Naive B cell (primary cell): Measurements from ENCODE around the gene FMO5. TPM values are rescaled to one million over a fixed set of nuclear protein-coding genes. Genes with fewer than 3 reads are reported as not detected.
A peak's percentile ranks its signal among the peaks of the same experiment; 100 is the strongest.

Experiments used
- ATAC-seq, 2 donors: fragments of 150-1000 bp; cut with Tn5 transposase; 2 replicates each; pipeline ENCODE4 v1.10.0; 2021; ENCODE audit warnings: low read depth in 2 of 2, mild to moderate bottlenecking in 2 of 2, moderate library complexity in 2 of 2
- DNase-seq: peaks from one replicate; pipeline ENCODE4 v3.0.0; 2022
- H3K27ac Mint-ChIP-seq, 6 donors: one replicate each; pipeline ENCODE4 v1.8.0; 2020 to 2022; ENCODE audit warnings: mild to moderate bottlenecking in 6 of 6, mixed read lengths in 6 of 6, moderate library complexity in 5 of 6, inconsistent platforms in 2 of 6
- H3K27me3 Mint-ChIP-seq, 3 donors: one replicate each; pipeline ENCODE4 v1.8.0; 2021 to 2022; ENCODE audit warnings: mixed read lengths in 3 of 3, mild to moderate bottlenecking in 1 of 3
- H3K36me3 Mint-ChIP-seq, 2 donors: one replicate each; pipeline ENCODE4 v1.8.0; 2020 to 2022; ENCODE audit warnings: mixed read lengths in 2 of 2, inconsistent platforms in 1 of 2, mild to moderate bottlenecking in 1 of 2
- H3K4me1 Mint-ChIP-seq, 3 donors: one replicate each; pipeline ENCODE4 v1.8.0; 2020 to 2022; ENCODE audit warnings: mixed read lengths in 3 of 3, inconsistent platforms in 1 of 3, mild to moderate bottlenecking in 1 of 3, moderate library complexity in 1 of 3
- H3K4me3 Mint-ChIP-seq, 8 donors: one replicate each; pipeline ENCODE4 v1.8.0; 2020 to 2022; ENCODE audit warnings: mild to moderate bottlenecking in 8 of 8, mixed read lengths in 8 of 8, moderate library complexity in 8 of 8, inconsistent platforms in 2 of 8
- H3K9me3 Mint-ChIP-seq, 7 donors: one replicate each; pipeline ENCODE4 v1.8.0; 2020 to 2022; ENCODE audit warnings: mixed read lengths in 7 of 7, mild to moderate bottlenecking in 5 of 7, inconsistent platforms in 2 of 7, moderate library complexity in 1 of 7
- polyA plus RNA-seq, 6 donors: library from polyadenylated mRNA; unstranded; fragments of 300-500 nt; fragmentation: Illumina TruSeq; gene quantifications; one replicate each; pipeline ENCODE4 v1.2.3, GENCODE V29; 2021; ENCODE audit warnings: low read depth in 6 of 6

The FMO5 gene, protein sequence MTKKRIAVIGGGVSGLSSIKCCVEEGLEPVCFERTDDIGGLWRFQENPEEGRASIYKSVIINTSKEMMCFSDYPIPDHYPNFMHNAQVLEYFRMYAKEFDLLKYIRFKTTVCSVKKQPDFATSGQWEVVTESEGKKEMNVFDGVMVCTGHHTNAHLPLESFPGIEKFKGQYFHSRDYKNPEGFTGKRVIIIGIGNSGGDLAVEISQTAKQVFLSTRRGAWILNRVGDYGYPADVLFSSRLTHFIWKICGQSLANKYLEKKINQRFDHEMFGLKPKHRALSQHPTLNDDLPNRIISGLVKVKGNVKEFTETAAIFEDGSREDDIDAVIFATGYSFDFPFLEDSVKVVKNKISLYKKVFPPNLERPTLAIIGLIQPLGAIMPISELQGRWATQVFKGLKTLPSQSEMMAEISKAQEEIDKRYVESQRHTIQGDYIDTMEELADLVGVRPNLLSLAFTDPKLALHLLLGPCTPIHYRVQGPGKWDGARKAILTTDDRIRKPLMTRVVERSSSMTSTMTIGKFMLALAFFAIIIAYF
- 10 to 100 TPM in 2 of 6 donors, 1 to 10 TPM in 4; 6.5 to 17.5 (median 9.7) TPM for polyA plus RNA-seq

DNA sequence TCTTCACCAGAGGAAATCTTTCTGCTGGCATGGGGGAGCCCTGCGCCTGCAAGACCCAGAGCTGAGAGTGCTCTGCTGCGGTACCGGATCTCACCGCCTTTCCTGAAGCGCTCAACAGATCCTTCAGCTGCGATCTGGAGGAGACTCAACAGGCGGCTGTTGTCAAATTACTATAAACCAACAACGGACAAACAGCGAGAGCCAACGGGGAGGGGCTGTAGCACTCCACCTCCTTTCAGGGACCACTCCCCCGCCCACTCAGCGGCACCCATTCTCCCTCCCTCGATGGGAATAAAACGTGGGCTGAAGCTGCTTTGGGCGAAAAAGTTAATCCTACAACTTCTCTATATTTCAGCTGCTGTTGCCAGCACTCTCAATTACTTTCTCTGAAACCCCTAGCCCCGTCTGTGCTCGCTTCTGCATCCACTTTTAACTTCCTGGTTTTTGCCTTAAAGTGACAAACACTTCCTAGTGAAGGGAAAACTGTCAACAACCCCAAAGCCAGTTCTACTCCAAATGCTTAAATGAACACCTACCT, at the start of gene FMO5:
Gene FMO5, minus strand, starts transcription at position 147 of the 538 bp plus-strand sequence. CDS start 310 bp downstream, outside the sequence.
- peak; percentile 46 for DNase-seq
- peak within 1 kb of the TSS; percentile 89 to 100 (median 94) for H3K4me3 Mint-ChIP-seq

DNA sequence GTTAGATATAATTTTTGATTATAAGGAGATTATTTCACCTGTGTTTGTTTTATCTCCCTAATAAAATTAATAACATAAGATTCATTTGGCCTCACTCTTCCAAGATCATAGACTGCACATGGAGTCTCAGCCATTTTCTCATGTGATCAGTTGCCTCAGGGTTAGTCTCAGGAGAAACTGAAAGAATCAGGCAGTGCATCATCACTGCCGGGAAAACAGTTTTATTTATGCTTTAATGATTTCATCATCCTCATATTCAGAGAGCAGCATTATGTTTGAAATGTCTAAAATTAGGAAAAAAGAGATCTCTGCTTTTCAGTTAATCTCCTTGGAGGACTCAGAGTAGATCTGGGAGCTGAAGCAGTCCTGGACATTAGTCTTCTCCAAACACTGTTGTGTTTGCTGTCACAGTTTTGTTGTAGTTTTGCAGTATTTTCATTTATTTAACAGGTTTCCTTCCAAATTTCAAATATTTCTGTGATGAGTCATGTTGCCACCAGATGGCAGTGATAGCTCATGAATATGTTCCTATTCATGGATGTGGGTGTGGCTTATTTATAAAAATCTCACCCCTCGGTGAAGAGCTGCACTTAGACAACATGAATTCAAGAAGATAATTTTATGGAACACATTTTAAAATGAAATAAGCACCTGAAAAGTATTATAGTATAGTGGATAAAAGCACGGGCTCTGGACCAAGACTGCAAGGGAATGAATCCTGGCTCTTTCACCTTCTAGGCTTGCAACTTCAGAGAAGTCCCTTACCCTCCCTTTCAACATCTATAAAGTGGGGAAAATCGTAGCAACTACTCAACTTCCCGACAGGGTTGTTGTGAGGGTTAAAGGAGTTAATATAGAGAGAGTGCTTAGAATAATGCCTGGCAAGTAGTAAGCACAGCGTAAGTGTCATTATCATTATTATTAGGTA, 48.5 kb upstream of the FMO5 start:
- no peak overlapping the region for H3K4me3 Mint-ChIP-seq
- peaks cover 39 to 40% of the 10 kb centered on the region in 2 donors for H3K36me3 Mint-ChIP-seq
- DNase-seq, result peak; percentile 28
- no peak overlapping the region for H3K27ac Mint-ChIP-seq
- ATAC-seq, result peak in 1 of 2 donors; percentile 56
- no peaks in the 10 kb centered on the region for H3K9me3 Mint-ChIP-seq
- H3K4me1 Mint-ChIP-seq, result peaks cover 0 to 3% (median 3%) of the 10 kb centered on the region in 3 donors
- no peaks in the 10 kb centered on the region for H3K27me3 Mint-ChIP-seq

More for the DNA sequence above, at the start of gene FMO5:
- H3K27ac Mint-ChIP-seq, result peak within 1 kb of the TSS; percentile 41 to 98 (median 94)
- peaks cover 32 to 43% (median 38%) of the 10 kb centered on the region in 3 donors for H3K4me1 Mint-ChIP-seq
- ATAC-seq, result peak; percentile 93 to 95
- H3K27me3 Mint-ChIP-seq, result no peaks in the 10 kb centered on the region
- H3K9me3 Mint-ChIP-seq, result peaks cover 0 to 4% (median 0%) of the 10 kb centered on the region in 7 donors
- H3K36me3 Mint-ChIP-seq, result peaks cover 0 to 11% of the 10 kb centered on the region in 2 donors

DNA sequence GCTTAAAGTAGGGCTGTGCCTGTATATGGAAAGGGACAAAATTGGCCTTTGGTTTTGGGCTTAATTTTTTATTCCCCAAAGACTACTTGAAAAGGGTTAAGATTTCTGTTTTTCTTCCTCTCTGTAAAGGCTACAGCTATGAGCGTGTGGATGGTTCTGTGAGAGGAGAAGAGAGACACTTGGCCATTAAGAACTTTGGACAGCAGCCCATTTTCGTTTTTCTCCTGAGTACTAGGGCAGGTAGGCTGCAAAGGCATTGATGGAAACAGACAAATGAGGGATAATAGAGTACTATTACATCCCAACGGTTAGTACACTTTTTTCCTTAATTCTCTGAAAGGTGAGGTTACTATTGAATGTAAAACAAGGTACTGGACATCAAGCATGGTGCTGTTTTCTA, 46.9 kb upstream of the FMO5 start:
- Mint-ChIP-seq H3K4me1 (peaks cover 0 to 3% (median 3%) of the 10 kb centered on the region in 3 donors), H3K27ac (no peak overlapping the region), H3K27me3 (no peaks in the 10 kb centered on the region), H3K4me3 (no peak overlapping the region), H3K9me3 (no peaks in the 10 kb centered on the region), H3K36me3 (peaks cover 41 to 44% of the 10 kb centered on the region in 2 donors)
- ATAC-seq (no peak), DNase-seq (no peak)

DNA sequence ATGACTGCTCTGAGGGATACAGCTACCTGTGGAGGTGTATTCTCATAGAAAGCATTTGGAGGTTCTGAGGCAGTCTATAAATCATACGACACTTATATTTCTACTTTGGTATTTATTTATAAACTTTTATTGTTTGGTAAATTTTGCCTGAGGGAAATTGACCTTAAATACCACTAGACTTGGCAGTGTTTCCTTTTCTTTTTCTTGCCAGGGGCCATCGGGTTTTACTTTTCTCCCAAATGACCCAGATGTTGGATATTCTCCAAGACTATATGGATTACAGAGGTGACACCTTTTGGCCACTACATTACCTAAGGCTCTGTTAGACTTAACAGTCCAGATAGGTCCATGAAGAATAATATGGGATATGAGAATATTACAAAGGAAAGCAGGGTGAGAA, 45.6 kb upstream of the FMO5 start:
- ATAC-seq (no peak), DNase-seq (no peak)
- Mint-ChIP-seq H3K9me3 (no peaks in the 10 kb centered on the region), H3K4me3 (no peak overlapping the region), H3K27me3 (no peaks in the 10 kb centered on the region), H3K4me1 (peaks cover 0 to 3% (median 3%) of the 10 kb centered on the region in 3 donors), H3K36me3 (peaks cover 36 to 40% of the 10 kb centered on the region in 2 donors), H3K27ac (peak overlapping the region in 2 of 6 donors; percentile 6 to 77)

DNA sequence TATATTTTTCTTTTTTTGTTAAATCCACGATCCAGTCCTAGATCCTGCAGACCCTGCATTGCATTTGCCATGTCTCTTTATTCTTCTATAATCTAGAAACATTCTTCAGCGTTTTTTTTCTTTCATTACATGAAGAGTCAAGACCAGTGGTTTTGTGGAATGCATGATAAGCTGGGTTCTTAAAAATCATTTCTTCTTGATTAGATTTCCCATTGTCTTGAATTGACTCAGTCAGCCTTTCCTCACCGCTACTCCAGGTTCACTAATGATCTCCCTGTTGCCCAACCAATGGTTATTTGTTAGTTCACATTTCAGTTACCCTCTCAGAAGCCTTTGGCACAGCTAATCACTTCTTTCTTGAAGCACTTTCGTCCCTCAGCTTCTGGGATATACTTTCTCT, 42.6 kb upstream of the FMO5 start:
- Mint-ChIP-seq H3K4me3 (no peak overlapping the region), H3K36me3 (peaks cover 25 to 33% of the 10 kb centered on the region in 2 donors), H3K4me1 (no peaks in the 10 kb centered on the region), H3K9me3 (no peaks in the 10 kb centered on the region), H3K27ac (peak overlapping the region in 1 of 6 donors; percentile 42), H3K27me3 (no peaks in the 10 kb centered on the region)
- ATAC-seq, result no peak
- no peak for DNase-seq

DNA sequence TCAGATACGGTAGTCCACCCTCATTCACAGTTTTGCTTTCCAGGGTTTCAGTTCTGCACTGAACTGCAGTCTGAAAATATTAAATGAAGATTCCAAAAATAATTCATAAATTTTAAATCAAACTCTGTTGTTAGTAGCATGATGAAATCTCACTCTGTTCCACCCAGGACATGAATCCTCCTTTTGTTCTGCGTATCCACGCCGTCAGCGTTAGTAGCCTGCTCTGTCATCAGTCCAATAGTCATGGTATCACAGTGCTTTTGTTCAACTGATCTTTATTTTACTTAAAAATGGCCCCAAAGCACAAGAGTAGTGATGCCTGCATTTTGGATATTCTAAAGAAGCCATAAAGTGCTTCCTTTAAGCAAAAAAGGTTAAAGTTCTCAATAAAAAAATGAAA, 41.2 kb upstream of the FMO5 start:
- ATAC-seq (no peak), DNase-seq (no peak)
- peaks cover 28 to 36% of the 10 kb centered on the region in 2 donors for H3K36me3 Mint-ChIP-seq
- H3K4me1 Mint-ChIP-seq, result no peaks in the 10 kb centered on the region
- no peaks in the 10 kb centered on the region for H3K9me3 Mint-ChIP-seq
- H3K27ac Mint-ChIP-seq, result peak overlapping the region in 2 of 6 donors; percentile 9 to 56
- H3K27me3 Mint-ChIP-seq, result no peaks in the 10 kb centered on the region
- H3K4me3 Mint-ChIP-seq, result no peak overlapping the region

DNA sequence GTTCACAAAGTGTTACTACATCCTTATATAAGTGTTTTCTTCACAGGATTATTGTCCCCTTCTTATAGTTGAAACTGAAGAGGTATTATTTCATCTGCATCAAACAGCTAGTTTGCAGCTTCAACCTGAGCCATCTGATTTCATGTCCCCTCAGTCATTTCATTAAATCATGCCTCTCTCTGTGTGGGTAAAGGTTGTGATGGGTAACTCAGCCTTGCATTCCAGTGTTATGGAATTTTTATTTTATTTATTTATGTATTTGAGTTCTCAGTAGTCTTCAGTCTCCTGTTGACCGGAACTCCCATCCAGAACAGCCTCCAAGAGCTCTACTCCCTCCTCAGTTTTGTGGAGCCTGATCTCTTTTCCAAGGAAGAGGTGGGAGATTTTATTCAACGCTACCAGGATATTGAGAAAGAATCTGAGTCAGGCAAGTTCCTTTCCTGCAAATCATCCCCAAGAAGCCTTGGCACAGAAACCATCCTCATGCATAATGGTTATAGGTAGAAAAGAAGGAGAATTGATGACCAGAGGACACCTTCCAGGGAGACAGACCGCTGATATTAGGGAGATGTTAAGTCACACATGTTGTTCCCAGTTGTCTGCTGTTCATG, 39.1 kb upstream of the FMO5 start:
- Mint-ChIP-seq H3K27me3 (no peaks in the 10 kb centered on the region), H3K9me3 (no peaks in the 10 kb centered on the region), H3K4me3 (no peak overlapping the region), H3K36me3 (peaks cover 39 to 43% of the 10 kb centered on the region in 2 donors), H3K27ac (peak overlapping the region in 1 of 6 donors; percentile 6), H3K4me1 (no peaks in the 10 kb centered on the region)
- no peak for DNase-seq
- no peak for ATAC-seq

DNA sequence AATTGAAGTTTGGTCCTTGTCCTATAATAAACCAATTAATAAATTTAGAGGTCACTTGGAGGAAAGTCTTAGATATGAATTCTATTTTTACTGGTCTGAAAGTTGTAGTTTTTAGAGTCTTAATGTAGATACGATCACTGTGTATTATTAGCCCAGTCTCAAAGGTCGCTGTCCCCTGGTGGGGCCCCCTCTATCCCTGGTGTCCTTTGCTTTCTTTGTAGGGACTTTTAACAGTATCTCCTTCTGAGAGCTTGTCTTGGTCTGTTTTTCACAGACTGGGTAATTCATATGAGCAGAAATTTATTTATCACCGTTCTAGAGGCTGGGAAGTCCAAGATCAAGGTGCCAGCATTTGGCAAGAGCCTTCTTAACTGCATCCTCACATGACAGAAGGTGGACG, 35.8 kb upstream of the FMO5 start:
- peaks cover 0 to 4% (median 0%) of the 10 kb centered on the region in 3 donors for H3K4me1 Mint-ChIP-seq
- H3K4me3 Mint-ChIP-seq, result no peak overlapping the region
- ATAC-seq (no peak), DNase-seq (no peak)
- peak overlapping the region in 1 of 6 donors; percentile 13 for H3K27ac Mint-ChIP-seq
- H3K27me3 Mint-ChIP-seq, result no peaks in the 10 kb centered on the region
- H3K9me3 Mint-ChIP-seq, result no peaks in the 10 kb centered on the region
- peaks cover 34 to 35% of the 10 kb centered on the region in 2 donors for H3K36me3 Mint-ChIP-seq

DNA sequence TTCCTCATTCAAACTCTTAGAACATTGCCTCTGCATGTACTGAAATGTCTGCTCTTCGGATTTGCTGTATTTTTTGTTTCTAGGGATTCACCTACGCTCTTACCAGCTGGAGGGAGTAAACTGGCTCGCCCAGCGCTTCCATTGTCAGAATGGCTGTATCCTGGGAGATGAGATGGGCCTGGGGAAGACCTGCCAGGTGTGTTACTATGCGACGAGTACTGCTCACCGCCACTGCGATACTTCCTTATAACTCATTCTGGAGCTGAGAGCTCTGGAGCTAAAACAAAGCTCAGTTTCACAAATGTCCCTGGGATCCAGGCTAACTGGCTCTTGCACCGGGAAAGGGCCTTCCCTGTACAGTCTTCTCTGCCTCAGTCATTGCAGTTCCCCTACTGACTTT, 27.4 kb upstream of the FMO5 start:
- peaks cover 33 to 47% (median 34%) of the 10 kb centered on the region in 3 donors for H3K4me1 Mint-ChIP-seq
- peaks cover 19 to 26% of the 10 kb centered on the region in 2 donors for H3K36me3 Mint-ChIP-seq
- peak overlapping the region in 1 of 6 donors; percentile 90 for H3K27ac Mint-ChIP-seq
- peaks cover 0 to 4% (median 0%) of the 10 kb centered on the region in 7 donors for H3K9me3 Mint-ChIP-seq
- no peaks in the 10 kb centered on the region for H3K27me3 Mint-ChIP-seq
- no peak for DNase-seq
- H3K4me3 Mint-ChIP-seq, result no peak overlapping the region
- ATAC-seq, result no peak

DNA sequence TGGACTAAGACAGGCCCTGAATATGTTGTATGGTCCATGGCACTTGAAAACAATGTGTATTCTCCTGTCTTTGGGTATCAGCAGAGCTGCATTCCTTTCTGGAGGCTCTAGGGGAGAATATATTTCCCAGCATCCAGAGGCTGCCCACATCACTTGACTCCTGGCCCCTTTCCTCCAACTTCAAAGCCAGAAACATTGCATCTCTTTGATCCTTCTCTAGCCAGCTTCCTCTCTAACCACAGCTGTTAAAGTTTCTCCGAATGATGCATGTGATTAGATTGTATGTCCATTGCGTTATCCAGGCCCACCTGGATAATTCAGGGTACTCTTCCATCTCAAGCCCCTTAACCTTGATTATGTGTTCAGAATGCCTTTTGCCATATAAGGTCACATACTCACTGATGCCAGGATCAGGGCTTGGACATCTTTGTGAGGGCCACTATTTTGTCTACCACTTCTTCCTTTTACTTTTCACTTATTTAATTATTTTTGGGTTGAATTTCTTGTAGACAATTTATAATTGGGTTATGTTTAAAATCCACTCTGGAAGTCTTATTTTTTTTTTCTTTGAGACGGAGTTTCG, 22.6 kb upstream of the FMO5 start:
- DNase-seq (no peak), ATAC-seq (no peak)
- Mint-ChIP-seq H3K27me3 (no peaks in the 10 kb centered on the region), H3K27ac (peak overlapping the region in 5 of 6 donors; percentile 52 to 83 (median 73)), H3K4me3 (peak overlapping the region in 5 of 8 donors; percentile 16 to 95 (median 23)), H3K9me3 (peaks cover 0 to 4% (median 0%) of the 10 kb centered on the region in 7 donors), H3K4me1 (peaks cover 57 to 69% (median 66%) of the 10 kb centered on the region in 3 donors), H3K36me3 (no peaks in the 10 kb centered on the region)

DNA sequence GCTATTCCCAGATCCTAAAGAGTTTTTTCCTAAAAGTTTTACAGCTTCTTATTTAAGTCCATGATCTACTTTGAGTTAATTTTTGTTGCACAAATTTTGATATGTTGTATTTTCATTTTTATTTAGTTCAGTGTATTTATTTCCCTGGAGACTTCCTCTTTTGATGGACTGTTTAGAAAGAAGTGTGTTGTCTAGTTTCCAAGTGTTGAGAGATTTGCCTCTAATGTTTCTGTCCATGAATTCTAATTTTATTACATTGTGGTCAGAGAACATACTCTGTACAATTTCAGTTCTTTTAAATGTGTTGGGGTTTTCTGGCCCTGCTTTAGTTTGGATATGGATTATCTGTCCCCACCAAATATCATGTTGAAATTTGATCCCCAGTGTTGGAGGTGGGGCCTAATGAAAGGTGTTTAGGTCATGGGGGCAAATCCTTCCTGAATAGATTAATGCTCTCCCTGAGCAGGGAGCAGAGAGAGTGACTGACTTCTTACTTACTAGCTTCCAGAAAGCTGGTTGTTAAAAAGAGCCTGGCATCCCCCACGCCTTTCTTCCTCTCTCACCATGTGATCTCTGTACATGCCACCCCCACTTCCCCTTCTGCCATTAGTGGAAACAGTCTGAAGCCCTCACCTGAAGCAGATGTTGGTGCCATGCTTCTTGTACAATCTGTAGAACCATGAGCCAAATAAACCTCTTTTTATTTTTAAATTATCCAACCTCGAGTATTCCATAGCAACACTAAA, 21.9 kb upstream of the FMO5 start:
- Mint-ChIP-seq H3K27me3 (no peaks in the 10 kb centered on the region), H3K36me3 (no peaks in the 10 kb centered on the region), H3K27ac (peak overlapping the region; percentile 8 to 83 (median 62)), H3K9me3 (peaks cover 0 to 4% (median 0%) of the 10 kb centered on the region in 7 donors), H3K4me3 (peak overlapping the region in 7 of 8 donors; percentile 12 to 95 (median 51)), H3K4me1 (peaks cover 55 to 66% (median 65%) of the 10 kb centered on the region in 3 donors)
- ATAC-seq (peak in 1 of 2 donors; percentile 15), DNase-seq (peak; percentile 23)
